Measurements from ENCODE around the gene SIGLEC6. TPM values are rescaled to one million over a fixed set of nuclear protein-coding genes. Genes with fewer than 3 reads are reported as not detected.

Gene SIGLEC6
- polyA plus RNA-seq, 3 donors, result 0.04 TPM; not detected in 2

GRCh38 chr19:51514866-51515481 lies 16.5 kb downstream of the SIGLEC6 start:
- H4K20me1 ChIP-seq (ENCODE audit: insufficient read depth, low read length), result no peaks in the 10 kb centered on the region
- Mint-ChIP-seq H3K27me3 (ENCODE audit: low read depth in 3 of 3) (peaks cover 0 to under 1% (median 0%) of the 10 kb centered on the region in 3 donors), H3K4me1 (peaks cover 20% of the 10 kb centered on the region), H3K4me3 (no peak overlapping the region), H3K27ac (no peak overlapping the region), H3K36me3 (peaks cover 0 to 3% of the 10 kb centered on the region in 2 donors), H3K9me3 (peaks cover 4 to 13% (median 10%) of the 10 kb centered on the region in 7 donors)
- 0% methylated on average over 1 of the region's 3 CpGs for WGBS (ENCODE audit: insufficient coverage)
- intact Hi-C loops (cut with micrococcal nuclease), result loop anchor here (1.0 to 2.0 kb wide), 2 partner anchors 42 kb away; no protein-coding TSS in a partner anchor
- H2AFZ ChIP-seq (ENCODE audit: insufficient read depth, low read depth, low read length, poor library complexity, severe bottlenecking), result no peak overlapping the region
- H3K4me2 ChIP-seq (replicated peaks; ENCODE audit: extremely low read depth, low read length, poor library complexity, severe bottlenecking), result no peak overlapping the region
- peaks cover 0 to 11% of the 10 kb centered on the region in 2 donors for H3K9me3 ChIP-seq (replicated peaks in 1 of 2; ENCODE audit: control insufficient read depth in 1 of 2, insufficient read depth in 1 of 2, low read length in 2 of 2)
- H3K4me3 ChIP-seq (replicated peaks in 1 of 3; ENCODE audit: low read depth in 2 of 3, low read length in 3 of 3), result no peak overlapping the region
- peak; percentile 58 to 71 (median 69) for DNase-seq
- no peaks in the 10 kb centered on the region for H3K36me3 ChIP-seq (replicated peaks in 1 of 2; ENCODE audit: control insufficient read depth in 1 of 2, insufficient read depth in 2 of 2, low read length in 2 of 2)
- no peaks in the 10 kb centered on the region for H3K27me3 ChIP-seq (ENCODE audit: control insufficient read depth in 2 of 2, insufficient read depth in 2 of 2, low read length in 2 of 2)
- no peak overlapping the region for H3K9ac ChIP-seq (ENCODE audit: insufficient read depth, low read length, poor library complexity, severe bottlenecking)
- H3K79me2 ChIP-seq (ENCODE audit: insufficient read depth, low read length), result no peaks in the 10 kb centered on the region
- H3K4me1 ChIP-seq (ENCODE audit: control insufficient read depth in 1 of 2, insufficient read depth in 2 of 2, low read length in 2 of 2), result peaks cover 10 to 15% of the 10 kb centered on the region in 2 donors
- TF ChIP-seq CTCF (IDR thresholded peaks at IDR 0.05), result peak; percentile 85
- H3K27ac ChIP-seq (ENCODE audit: low read depth in 1 of 2, low read length in 2 of 2), result no peak overlapping the region

DNA sequence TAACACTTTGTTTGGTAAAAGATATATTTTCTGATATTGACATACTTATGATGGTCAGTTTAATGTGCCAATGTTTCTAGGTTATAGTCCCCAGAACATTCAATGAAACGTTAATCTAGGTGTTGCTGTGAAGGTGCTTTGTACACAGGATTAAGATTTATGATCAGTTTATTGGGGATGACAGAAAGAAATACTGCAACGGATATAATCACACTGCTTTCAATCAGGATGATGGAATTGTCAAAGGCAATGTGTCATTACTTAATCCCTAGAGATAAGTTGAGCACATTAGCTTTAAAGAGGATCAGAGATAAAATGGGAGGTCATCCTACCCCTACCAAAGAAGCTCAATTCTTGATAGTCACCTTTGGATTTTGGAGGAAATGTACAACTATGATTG lies 17.5 kb downstream of the SIGLEC6 start:
- Mint-ChIP-seq H3K27me3 (ENCODE audit: low read depth in 3 of 3) (no peaks in the 10 kb centered on the region), H3K4me1 (peaks cover 30% of the 10 kb centered on the region), H3K36me3 (peaks cover 0 to 3% of the 10 kb centered on the region in 2 donors), H3K27ac (no peak overlapping the region), H3K4me3 (no peak overlapping the region), H3K9me3 (peaks cover 4 to 12% (median 9%) of the 10 kb centered on the region in 7 donors)
- Histone ChIP-seq H3K9me3 (replicated peaks in 1 of 2; ENCODE audit: control insufficient read depth in 1 of 2, insufficient read depth in 1 of 2, low read length in 2 of 2) (peaks cover 0 to 9% of the 10 kb centered on the region in 2 donors), H3K27ac (ENCODE audit: low read depth in 1 of 2, low read length in 2 of 2) (no peak overlapping the region), H4K20me1 (ENCODE audit: insufficient read depth, low read length) (no peaks in the 10 kb centered on the region), H3K27me3 (ENCODE audit: control insufficient read depth in 2 of 2, insufficient read depth in 2 of 2, low read length in 2 of 2) (no peaks in the 10 kb centered on the region), H3K4me2 (replicated peaks; ENCODE audit: extremely low read depth, low read length, poor library complexity, severe bottlenecking) (no peak overlapping the region), H2AFZ (ENCODE audit: insufficient read depth, low read depth, low read length, poor library complexity, severe bottlenecking) (no peak overlapping the region), H3K4me3 (replicated peaks in 1 of 3; ENCODE audit: low read depth in 2 of 3, low read length in 3 of 3) (no peak overlapping the region), H3K4me1 (ENCODE audit: control insufficient read depth in 1 of 2, insufficient read depth in 2 of 2, low read length in 2 of 2) (peaks cover 20 to 25% of the 10 kb centered on the region in 2 donors), H3K9ac (ENCODE audit: insufficient read depth, low read length, poor library complexity, severe bottlenecking) (no peak overlapping the region), H3K36me3 (replicated peaks in 1 of 2; ENCODE audit: control insufficient read depth in 1 of 2, insufficient read depth in 2 of 2, low read length in 2 of 2) (no peaks in the 10 kb centered on the region), H3K79me2 (ENCODE audit: insufficient read depth, low read length) (no peaks in the 10 kb centered on the region)
- TF ChIP-seq CTCF (IDR thresholded peaks at IDR 0.05), result no peak
- WGBS (ENCODE audit: insufficient coverage), result no CpG with 5 or more reads among the region's 2 CpGs
- intact Hi-C loops (cut with micrococcal nuclease), result loop anchor here (1.0 to 2.0 kb wide), 2 partner anchors 41 kb away; no protein-coding TSS in a partner anchor
- DNase-seq, result no peak
